ENCODE measurements around the gene DNAAF2.
"Not testable (repeated sequence)": the region's sequence is repeated elsewhere in the genome, so short reads cannot be mapped to it uniquely, and the experiment has no call there.

The DNAAF2 gene

DNA sequence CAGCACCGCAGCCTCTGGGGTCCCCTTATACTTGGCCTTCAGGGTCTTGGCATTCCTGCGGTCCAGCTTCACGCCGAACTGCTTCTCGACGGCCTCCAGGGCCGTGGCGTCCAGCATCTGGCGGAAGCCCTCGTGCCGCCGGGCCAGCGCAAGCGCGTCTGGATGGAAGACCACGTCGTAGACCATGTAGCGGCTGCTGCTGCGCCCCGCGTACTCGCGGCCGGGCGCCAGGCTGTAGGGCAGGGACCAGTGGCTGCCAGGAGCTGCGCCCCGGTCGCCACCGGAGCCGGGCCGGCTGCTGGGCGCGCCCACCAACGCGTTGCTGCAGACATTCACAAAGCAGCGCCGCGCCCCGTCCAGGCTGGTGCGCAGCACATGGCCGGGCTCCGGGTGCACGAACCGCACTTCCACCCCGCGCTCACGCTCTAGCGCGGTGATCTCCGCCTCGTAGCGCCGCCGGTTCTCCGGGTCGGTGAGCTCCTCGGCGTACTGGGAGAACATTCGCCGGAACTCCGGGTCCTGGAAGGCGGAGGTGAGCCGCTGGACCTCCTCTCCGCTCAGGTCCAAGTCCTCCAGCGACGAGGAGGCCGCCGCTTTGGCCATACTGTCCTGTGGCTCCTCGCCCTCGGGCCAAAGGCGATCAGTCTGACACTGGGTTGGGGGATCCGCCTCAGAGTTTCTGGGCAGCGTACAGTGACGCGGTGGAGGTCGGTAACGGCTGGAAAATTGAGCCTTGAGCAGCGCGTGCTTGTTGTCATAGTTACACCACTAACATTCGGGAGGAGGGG, at the start of gene DNAAF2:
TSS of gene DNAAF2 (minus strand) at position 698 of the 788 bp plus-strand sequence. CDS start at position 603, 95 bp downstream.
- FAIRE-seq (no peak), DNase-seq (ENCODE audit: low spot score) (peak; percentile 60)

DNA sequence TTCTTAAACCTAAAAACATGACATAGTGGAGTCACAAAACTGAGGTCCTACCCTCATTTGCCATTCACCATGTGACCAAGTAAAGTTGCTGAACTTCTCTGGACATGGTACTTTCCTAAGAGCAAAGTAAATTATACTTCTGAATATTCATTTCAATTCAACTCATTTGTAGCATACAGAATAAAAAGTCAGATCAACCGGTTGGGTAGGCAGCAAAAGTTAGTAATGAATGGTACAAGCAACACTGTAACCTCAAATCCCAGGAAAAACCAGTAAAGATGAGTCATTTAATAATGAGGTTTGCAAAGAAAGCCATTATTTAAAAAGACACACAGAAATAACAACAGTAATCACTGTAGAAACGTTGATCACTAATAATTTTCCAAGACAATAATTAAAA, 44.2 kb upstream of the DNAAF2 start:
- FAIRE-seq (peak; percentile 66), DNase-seq (ENCODE audit: low spot score) (no peak)

DNA sequence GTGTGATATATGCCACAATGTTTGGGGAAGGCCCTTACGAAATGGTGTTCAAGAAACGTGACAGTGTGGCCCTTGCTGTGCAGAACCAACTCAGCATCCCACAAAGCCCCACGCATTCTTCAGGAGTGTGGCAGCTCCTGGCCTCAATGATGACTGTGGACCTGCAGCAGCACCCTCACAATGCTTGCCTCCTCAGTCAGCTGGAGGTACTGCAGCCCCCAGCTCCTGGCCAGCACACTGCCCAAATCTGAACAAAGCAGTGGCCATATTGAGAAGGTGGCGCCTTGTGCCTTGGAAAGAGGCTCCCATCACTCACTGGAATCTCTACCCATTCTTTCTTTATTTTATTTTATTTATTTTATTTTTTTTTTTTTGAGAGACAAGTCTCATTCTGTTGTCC, 42.6 kb upstream of the DNAAF2 start:
- DNase-seq (ENCODE audit: low spot score): no peak
- FAIRE-seq: no peak

DNA sequence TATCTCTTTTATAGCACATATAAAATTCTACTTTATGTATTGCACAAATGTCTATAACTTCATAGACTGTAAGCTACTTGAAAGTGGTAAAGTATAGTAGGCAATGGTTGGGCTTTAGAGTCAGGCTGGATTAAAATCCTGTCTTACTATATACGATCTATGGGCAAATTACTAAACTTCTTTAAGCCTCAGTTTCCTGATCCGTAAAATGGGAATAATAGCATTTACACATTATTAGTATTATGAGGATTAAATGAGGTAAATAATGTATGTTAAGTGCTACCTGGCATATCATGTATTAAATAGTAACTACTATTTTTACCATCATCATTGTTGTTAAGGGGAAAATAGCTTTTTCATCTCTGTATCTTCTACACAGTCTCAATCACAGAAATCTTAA, 38.5 kb upstream of the DNAAF2 start:
- DNase-seq (ENCODE audit: low spot score) (no peak), FAIRE-seq (no peak)

DNA sequence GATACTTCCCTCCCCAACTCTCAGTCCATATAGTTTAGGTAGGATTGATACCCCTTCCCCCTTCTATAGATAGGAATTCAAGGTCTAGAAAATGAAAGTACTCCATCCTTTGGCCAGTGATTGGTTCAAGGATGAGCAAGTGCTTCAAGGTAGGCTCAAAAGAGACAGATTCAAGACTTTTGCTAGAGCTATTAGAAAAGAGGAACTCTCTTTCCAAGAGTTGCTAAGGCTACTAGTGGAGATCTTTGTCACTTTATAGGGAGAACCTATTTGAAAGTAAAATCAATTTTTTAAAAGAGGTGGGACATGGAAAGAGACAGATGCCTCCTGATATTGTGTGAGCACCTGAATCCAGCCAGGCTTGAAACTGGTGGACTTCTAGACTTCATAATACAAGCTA, 35.4 kb upstream of the DNAAF2 start:
- FAIRE-seq: no peak
- no peak for DNase-seq (ENCODE audit: low spot score)

DNA sequence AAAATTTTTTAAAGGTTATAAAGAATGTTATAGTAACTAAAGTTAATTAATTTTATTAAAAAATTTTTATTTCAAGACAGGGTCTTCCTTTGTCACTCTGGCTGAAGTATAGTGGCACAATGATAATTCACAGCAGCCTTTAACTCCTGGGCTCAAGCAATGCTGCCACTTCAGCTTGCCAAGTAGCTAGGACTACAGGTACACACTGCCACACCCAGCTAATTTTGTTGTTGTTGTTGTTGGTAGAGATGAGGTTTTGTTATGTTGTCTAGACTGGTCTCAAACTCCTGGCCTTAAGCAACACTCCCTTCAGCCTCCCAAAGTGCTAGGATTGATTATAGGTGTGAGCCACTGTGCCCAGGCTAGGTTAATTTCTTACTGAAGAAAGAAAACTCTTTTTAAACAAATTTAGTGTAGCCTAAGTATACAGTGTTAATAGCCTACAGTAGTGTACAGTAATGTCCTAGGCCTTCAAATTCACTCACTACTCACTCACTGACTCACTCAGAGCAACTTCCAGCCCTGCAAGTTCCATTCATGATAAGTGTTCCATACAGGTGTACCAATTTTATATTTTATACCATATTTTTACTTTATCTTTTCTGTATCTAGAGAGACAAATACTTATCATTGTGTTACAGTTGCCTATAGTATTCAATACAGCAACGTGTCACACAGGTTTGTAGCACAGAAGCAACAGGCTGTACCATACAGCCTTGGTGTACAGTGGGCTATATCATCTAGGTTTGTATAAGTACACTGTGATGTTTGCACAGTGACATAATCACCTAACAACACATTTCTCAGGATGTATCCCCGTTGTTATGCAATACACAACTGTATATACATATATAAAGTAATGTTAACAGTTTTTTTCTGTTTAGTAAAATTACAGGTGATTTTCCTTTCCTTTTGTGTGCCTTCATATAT, 24.7 kb upstream of the DNAAF2 start:
- DNase-seq (ENCODE audit: low spot score) (no peak), FAIRE-seq (no peak)

DNA sequence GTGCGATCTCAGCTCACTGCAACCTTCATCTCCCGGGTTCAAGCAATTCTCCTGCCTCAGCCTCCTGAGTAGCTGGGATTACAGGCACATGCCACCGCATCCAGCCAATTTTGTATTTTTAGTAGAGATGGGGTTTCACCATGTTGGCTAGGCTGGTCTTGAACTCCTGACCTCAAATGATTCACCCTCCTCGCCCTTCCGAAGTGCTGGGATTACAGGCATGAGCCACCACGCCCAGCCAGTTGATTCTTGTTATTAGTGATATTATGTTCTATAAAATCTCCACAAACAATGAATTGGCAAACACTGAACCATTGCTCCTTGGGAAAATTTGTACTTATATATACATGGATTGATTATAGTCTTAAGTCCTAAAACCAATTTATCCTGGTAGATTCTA, 22.5 kb upstream of the DNAAF2 start:
- not testable (repeated sequence) for DNase-seq (ENCODE audit: low spot score); FAIRE-seq

GRCh38 chr14:49654511-49654910, 19.5 kb upstream of the DNAAF2 start:
- FAIRE-seq (no peak), DNase-seq (ENCODE audit: low spot score) (no peak)

DNA sequence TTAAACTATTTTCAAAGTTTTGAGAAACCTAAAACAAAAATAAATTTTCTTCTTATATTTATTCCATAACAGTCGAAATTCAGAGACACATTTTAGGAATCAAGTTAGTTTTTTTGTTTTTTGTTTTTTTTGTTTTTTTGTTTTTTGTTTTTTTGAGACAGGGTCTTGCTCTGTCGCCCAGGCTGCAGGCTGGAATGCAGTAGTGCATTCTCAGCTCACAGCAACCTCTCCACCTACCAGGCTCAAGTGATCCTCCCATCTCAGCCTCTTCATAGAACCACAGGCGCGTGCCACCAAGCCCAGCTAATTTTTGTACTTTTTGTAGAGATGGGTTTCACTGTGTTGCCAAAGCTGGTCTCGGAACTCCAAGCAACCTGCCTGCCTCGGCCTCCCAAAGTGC, 18.5 kb upstream of the DNAAF2 start:
- no peak for FAIRE-seq

DNA sequence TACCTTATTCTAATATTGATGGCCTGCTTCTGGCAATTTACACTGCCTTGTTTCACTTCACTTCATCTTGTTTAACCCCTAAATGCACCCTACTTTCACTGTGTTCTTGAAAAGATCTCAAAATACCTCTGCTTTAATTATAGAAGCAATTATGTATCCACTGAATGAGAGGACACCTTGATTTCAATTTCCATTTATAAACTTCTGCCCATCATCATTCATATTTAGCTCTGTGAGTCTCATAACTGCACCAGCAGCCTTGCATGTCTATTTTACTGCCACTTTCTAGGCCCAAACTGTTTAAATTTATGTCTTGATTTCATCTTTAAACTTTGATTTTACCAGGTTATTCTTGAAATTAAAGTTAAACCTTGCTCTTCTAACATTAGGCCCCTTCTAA, 7.1 kb upstream of the DNAAF2 start:
- FAIRE-seq: no peak
- DNase-seq (ENCODE audit: low spot score): no peak

More for the DNA sequence above, 18.5 kb upstream of the DNAAF2 start:
- DNase-seq (ENCODE audit: low spot score): no peak

DNA sequence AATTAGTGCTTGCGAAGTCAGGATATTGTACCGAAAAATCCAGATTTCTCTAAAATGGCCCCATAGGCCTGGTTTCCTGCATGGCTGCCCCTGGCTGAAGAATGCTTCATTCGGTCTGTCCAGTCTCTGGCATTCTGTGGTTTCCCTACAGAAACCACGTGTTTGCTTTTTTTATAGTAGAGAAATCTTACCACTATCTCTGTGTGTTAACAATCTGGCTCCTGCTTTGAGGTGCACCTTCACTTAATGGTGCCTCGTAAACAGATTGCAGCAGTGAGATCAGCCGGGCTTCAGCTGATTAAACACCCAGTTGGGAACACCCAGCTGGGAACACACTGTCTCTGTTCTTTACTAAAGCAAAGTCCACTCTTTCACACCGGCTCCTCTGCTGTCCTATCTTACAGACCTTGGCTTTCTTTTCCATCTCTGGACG, 6.7 kb upstream of the DNAAF2 start:
- peak; percentile 52 for DNase-seq (ENCODE audit: low spot score)
- FAIRE-seq: peak; percentile 64

DNA sequence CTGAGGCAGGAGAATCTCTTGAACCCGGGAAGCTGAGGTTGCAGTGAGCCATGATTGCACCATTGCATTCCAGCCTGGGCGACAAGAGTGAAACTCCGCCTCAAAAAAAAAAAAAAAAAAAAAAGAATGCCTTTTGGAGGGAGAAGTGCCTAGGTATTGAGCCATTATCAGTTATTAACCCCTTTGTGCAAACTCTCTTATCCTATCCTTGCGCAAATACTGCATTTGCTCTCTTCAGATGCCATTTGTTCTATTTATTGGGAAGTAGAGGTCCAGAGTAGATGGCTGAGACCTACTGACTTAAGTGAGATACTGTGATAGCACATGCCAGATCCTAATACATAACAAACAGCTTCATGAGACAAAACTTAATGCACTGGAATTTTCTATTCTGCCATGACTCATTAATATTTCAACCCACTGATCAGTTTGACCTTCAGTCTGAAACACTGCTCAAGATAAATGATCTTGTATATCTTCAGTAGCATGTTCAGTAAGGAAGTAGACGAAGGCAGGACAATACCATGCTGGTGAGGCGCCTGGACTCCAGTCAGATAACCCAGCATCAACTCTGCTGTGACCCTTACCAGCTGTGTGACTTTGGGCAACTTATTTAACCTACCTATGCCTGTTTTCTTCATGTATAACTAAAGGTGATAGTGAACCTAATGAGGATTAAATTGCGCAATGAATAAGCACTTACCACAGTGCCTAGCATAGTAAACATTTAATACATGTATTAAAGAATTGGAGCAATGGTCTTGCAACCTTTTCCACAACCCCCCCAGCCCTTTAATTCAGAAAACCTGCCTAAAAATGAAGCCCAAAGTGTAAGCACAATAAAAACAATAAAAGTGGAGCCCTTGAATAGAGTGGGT, 5.7 kb upstream of the DNAAF2 start:
- DNase-seq (ENCODE audit: low spot score) (no peak), FAIRE-seq (no peak)

- FAIRE-seq (no peak), DNase-seq (ENCODE audit: low spot score) (no peak)
Measured at GRCh38 chr14:49637534-49638078, 2.6 kb upstream of the DNAAF2 start.

GRCh38 chr14:49636866-49637265, 1.8 kb upstream of the DNAAF2 start:
- DNase-seq (ENCODE audit: low spot score) (no peak), FAIRE-seq (no peak)

- DNase-seq (ENCODE audit: low spot score): peak; percentile 70
- no peak for FAIRE-seq
Measured at GRCh38 chr14:49633640-49634546, 1.2 kb downstream of the DNAAF2 start.

- no peak for FAIRE-seq
- no peak for DNase-seq (ENCODE audit: low spot score)
Measured at GRCh38 chr14:49623941-49624839, 10.9 kb downstream of the DNAAF2 start.

DNA sequence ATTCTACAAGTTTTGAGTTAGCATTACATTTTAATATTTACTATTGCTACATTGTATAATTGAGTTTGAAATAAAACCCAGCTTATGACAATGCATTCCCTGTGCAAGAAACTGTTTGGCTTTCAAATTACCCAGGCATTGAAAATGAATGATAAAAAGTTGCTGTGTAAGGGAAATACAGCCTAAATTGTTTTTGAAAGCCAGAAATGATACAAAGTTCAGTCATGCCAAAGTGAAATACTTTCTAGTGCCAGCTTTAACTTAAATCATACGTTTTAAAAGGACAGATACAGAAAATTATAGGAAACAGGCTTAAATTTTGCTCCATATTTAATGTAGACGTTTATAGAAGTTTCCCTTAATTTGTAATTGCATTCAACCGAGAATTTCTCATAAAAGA, 11.7 kb downstream of the DNAAF2 start:
- DNase-seq (ENCODE audit: low spot score): no peak
- no peak for FAIRE-seq

DNA sequence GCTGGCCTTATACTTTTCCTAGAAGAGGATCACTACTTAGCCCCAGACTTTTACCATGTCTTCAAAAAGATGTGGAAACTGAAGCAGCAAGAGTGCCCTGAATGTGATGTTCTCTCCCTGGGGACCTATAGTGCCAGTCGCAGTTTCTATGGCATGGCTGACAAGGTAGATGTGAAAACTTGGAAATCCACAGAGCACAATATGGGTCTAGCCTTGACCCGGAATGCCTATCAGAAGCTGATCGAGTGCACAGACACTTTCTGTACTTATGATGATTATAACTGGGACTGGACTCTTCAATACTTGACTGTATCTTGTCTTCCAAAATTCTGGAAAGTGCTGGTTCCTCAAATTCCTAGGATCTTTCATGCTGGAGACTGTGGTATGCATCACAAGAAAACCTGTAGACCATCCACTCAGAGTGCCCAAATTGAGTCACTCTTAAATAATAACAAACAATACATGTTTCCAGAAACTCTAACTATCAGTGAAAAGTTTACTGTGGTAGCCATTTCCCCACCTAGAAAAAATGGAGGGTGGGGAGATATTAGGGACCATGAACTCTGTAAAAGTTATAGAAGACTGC, 12.9 kb downstream of the DNAAF2 start:
- FAIRE-seq: no peak
- DNase-seq (ENCODE audit: low spot score): no peak

Measured in RCC 7860 (cell line).